HEK293 (cell line): ENCODE measurements around the gene UTP14C.

Source experiments
- ATF2 ChIP-seq: fragments of 450-650 bp; formaldehyde crosslinking; IDR thresholded peaks from 2 replicates; pipeline ENCODE4 v1.5.1; 2016; ENCODE audit warnings: missing biosample characterization, missing genetic modification characterization, low read depth
- CTCF ChIP-seq: fragments of 450-650 bp; formaldehyde crosslinking; IDR thresholded peaks from 2 replicates; pipeline ENCODE4 v1.5.1; 2016; ENCODE audit warnings: missing biosample characterization, missing genetic modification characterization
- KLF16 ChIP-seq: fragments of 450-650 bp; formaldehyde crosslinking; IDR thresholded peaks from 2 replicates; pipeline ENCODE4 v1.5.1; 2017; ENCODE audit warnings: missing biosample characterization, missing genetic modification characterization
- RBAK ChIP-seq: fragments of 450-650 bp; formaldehyde crosslinking; IDR thresholded peaks from 2 replicates; pipeline ENCODE4 v1.5.1; 2016; ENCODE audit warnings: missing biosample characterization, missing genetic modification characterization
- SP7 ChIP-seq: fragments of 450-650 bp; formaldehyde crosslinking; IDR thresholded peaks from 2 replicates; pipeline ENCODE4 v1.5.1; 2016; ENCODE audit warnings: missing biosample characterization, missing genetic modification characterization
- TCF7L2 ChIP-seq: IDR thresholded peaks from 2 replicates; pipeline ENCODE4 v1.6.1; 2011; ENCODE audit warnings: low read depth, mild to moderate bottlenecking, inconsistent platforms, low read length, moderate library complexity, borderline replicate concordance
- ZNF138 ChIP-seq: fragments of 450-650 bp; formaldehyde crosslinking; IDR thresholded peaks from 2 replicates; pipeline ENCODE4 v1.5.1; 2016; ENCODE audit warnings: missing biosample characterization, missing genetic modification characterization, borderline replicate concordance
- ZNF146 ChIP-seq: fragments of 450-650 bp; formaldehyde crosslinking; IDR thresholded peaks from 2 replicates; pipeline ENCODE4 v1.5.1; 2016; ENCODE audit warnings: missing biosample characterization, missing genetic modification characterization
- ZNF211 ChIP-seq: fragments of 450-650 bp; formaldehyde crosslinking; IDR thresholded peaks from 2 replicates; pipeline ENCODE4 v1.5.1; 2016; ENCODE audit warnings: low read depth, missing biosample characterization, missing genetic modification characterization
- ZNF23 ChIP-seq: fragments of 450-650 bp; formaldehyde crosslinking; IDR thresholded peaks from 2 replicates; pipeline ENCODE4 v1.5.1; 2016; ENCODE audit warnings: missing biosample characterization, missing genetic modification characterization, borderline replicate concordance
- ZNF274 ChIP-seq, 2 experiments: fragments of 200-500 bp in 1 of 2; fragments of 450-650 bp in 1 of 2; sonication (Bioruptor generic) in 1 of 2; formaldehyde crosslinking in 1 of 2; IDR thresholded peaks; 2 replicates each; pipeline versions ENCODE4 v1.5.1 to v1.6.1; 2014 to 2016; ENCODE audit warnings: borderline replicate concordance in 1 of 2, inconsistent platforms in 1 of 2, low read length in 1 of 2, missing biosample characterization in 1 of 2, missing genetic modification characterization in 1 of 2
- ZNF394 ChIP-seq: fragments of 450-650 bp; formaldehyde crosslinking; IDR thresholded peaks from 2 replicates; pipeline ENCODE4 v1.5.1; 2016; ENCODE audit warnings: missing biosample characterization, missing genetic modification characterization, mild to moderate bottlenecking, moderate library complexity, borderline replicate concordance
- ZNF501 ChIP-seq: fragments of 450-650 bp; formaldehyde crosslinking; IDR thresholded peaks from 2 replicates; pipeline ENCODE4 v1.5.1; 2016; ENCODE audit warnings: missing biosample characterization, missing genetic modification characterization
- TF ChIP-seq, protein P1 (sequence below): fragments of 450-650 bp; formaldehyde crosslinking; IDR thresholded peaks from 2 replicates; pipeline ENCODE4 v1.5.1; 2016; ENCODE audit warnings: missing biosample characterization, missing genetic modification characterization, borderline replicate concordance

DNA sequence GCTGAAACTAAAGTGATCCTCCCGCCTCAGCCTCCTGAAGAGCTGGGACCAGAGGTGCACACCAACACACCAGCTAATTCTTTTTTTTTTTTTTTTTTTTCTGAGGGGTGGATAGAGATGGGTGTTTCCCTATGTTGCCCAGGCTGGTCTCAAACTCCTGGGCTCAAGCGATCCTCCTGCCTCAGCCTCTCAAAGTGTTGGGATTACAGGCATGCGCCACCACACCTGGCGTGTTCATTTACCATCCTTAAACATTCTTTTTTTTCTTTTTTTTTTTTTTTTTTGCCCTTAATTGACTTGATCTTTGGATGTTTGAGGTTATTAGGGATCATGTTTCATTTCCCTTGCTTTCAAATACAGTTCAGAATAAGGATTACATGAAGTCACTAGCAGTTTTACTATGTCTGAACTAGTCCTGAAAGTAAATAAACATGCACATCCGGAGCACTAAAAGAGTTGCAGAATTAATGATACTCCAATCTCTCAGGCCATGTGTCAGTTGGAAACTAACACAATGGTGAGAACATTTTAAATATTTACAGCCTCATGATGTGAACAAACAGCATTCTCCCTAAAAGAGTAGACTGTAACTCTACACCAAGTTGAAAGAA lies 10.2 kb downstream of the UTP14C start:
- TF ChIP-seq TCF7L2 (no peak), SP7 (tag by site-specific recombination) (no peak), ZNF138 (tag by site-specific recombination) (no peak), CTCF (tag by site-specific recombination) (no peak), ATF2 (tag by site-specific recombination) (no peak), ZNF23 (tag by site-specific recombination) (no peak), KLF16 (tag by site-specific recombination) (no peak), ZNF274 (IDR thresholded peaks at IDR 0.05; ENCODE audit: low read length) (no peak), ZNF274 (tag by site-specific recombination; IDR thresholded peaks at IDR 0.05; ENCODE audit: borderline replicate concordance) (no peak), ZNF146 (tag by site-specific recombination) (no peak), ZNF211 (tag by site-specific recombination) (no peak), RBAK (tag by site-specific recombination) (no peak), ZNF501 (tag by site-specific recombination) (no peak), ZNF394 (tag by site-specific recombination) (no peak)
- TF ChIP-seq, protein P1, sequence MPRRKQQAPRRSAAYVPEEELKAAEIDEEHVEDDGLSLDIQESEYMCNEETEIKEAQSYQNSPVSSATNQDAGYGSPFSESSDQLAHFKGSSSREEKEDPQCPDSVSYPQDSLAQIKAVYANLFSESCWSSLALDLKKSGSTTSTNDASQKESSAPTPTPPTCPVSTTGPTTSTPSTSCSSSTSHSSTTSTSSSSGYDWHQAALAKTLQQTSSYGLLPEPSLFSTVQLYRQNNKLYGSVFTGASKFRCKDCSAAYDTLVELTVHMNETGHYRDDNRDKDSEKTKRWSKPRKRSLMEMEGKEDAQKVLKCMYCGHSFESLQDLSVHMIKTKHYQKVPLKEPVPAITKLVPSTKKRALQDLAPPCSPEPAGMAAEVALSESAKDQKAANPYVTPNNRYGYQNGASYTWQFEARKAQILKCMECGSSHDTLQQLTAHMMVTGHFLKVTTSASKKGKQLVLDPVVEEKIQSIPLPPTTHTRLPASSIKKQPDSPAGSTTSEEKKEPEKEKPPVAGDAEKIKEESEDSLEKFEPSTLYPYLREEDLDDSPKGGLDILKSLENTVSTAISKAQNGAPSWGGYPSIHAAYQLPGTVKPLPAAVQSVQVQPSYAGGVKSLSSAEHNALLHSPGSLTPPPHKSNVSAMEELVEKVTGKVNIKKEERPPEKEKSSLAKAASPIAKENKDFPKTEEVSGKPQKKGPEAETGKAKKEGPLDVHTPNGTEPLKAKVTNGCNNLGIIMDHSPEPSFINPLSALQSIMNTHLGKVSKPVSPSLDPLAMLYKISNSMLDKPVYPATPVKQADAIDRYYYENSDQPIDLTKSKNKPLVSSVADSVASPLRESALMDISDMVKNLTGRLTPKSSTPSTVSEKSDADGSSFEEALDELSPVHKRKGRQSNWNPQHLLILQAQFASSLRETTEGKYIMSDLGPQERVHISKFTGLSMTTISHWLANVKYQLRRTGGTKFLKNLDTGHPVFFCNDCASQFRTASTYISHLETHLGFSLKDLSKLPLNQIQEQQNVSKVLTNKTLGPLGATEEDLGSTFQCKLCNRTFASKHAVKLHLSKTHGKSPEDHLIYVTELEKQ (tag by site-specific recombination): no peak
